Measurements from ENCODE around the gene ARMC9. TPM values are rescaled to one million over a fixed set of nuclear protein-coding genes. Genes with fewer than 3 reads are reported as not detected.

ARMC9 gene
- total and polyA plus RNA-seq, 2 donors (not counting 3 experiments of a cell fraction or from before 2014, with no cell fraction given) = 16.4 to 24.2 TPM

- Histone ChIP-seq H3K79me2 (ENCODE audit: control insufficient read depth, insufficient read depth, low read length) (no peaks in the 10 kb centered on the region), H3K4me2 (ENCODE audit: insufficient read depth, low read length) (no peak overlapping the region), H3K36me3 (ENCODE audit: control insufficient read depth in 2 of 2, extremely low read depth in 1 of 2, insufficient read depth in 2 of 2, low read length in 2 of 2) (peaks cover 0 to 3% of the 10 kb centered on the region in 2 experiments), H4K20me1 (replicated peaks; ENCODE audit: control insufficient read depth, extremely low read depth, insufficient read depth, low read length) (no peaks in the 10 kb centered on the region), H3K27ac (ENCODE audit: insufficient read depth, low read depth, low read length) (no peak overlapping the region), H3K4me1 (ENCODE audit: control insufficient read depth, extremely low read depth, insufficient read depth, low read length) (no peaks in the 10 kb centered on the region), H3K4me3 (replicated peaks in 1 of 3; ENCODE audit: insufficient read depth in 1 of 3, low read depth in 1 of 3, low read length in 3 of 3) (no peak overlapping the region), H3K9me1 (replicated peaks; ENCODE audit: control insufficient read depth, extremely low read depth, insufficient read depth, low read length) (no peaks in the 10 kb centered on the region), H3K27me3 (ENCODE audit: control insufficient read depth in 2 of 2, insufficient read depth in 2 of 2, low read length in 2 of 2) (no peaks in the 10 kb centered on the region), H3K9me3 (replicated peaks; ENCODE audit: control insufficient read depth, insufficient read depth, low read length) (no peaks in the 10 kb centered on the region), H3K9ac (replicated peaks; ENCODE audit: extremely low read depth, insufficient read depth, low read length) (no peak overlapping the region), H2AFZ (ENCODE audit: low read depth, low read length) (no peak overlapping the region)
- FAIRE-seq (no peak), DNase-seq (ENCODE audit: low read depth, low spot score) (no peak)
- TF ChIP-seq GATA2 (IDR thresholded peaks at IDR 0.05; ENCODE audit: insufficient read depth, insufficient read length, low read depth, low read length) (no peak), MYC (IDR thresholded peaks at IDR 0.05; ENCODE audit: low read depth, low read length) (no peak), EZH2 (IDR thresholded peaks at IDR 0.05; ENCODE audit: borderline replicate concordance, low read depth, low read length, severe bottlenecking) (no peak), POLR2A (IDR thresholded peaks at IDR 0.05; ENCODE audit: low read depth, low read length) (no peak)
- TF ChIP-seq, protein P1, sequence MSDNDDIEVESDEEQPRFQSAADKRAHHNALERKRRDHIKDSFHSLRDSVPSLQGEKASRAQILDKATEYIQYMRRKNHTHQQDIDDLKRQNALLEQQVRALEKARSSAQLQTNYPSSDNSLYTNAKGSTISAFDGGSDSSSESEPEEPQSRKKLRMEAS (IDR thresholded peaks at IDR 0.05; ENCODE audit: insufficient read depth, insufficient read length) = no peak
- no TSS peak for BruUV-seq (replicated peaks)
- dilution Hi-C loops (cut with MboI; ENCODE audit: extremely low pct_ligation_motif_present, low sequenced_read_pairs) = no loop called here
- intact Hi-C loops (cut with micrococcal nuclease) = no loop called here
- ChIA-PET CTCF (no interaction called here), POLR2A (no interaction called here)
These were observed 80.4 kb downstream of the ARMC9 start for GRCh38 chr2:231278868-231279267.

DNA sequence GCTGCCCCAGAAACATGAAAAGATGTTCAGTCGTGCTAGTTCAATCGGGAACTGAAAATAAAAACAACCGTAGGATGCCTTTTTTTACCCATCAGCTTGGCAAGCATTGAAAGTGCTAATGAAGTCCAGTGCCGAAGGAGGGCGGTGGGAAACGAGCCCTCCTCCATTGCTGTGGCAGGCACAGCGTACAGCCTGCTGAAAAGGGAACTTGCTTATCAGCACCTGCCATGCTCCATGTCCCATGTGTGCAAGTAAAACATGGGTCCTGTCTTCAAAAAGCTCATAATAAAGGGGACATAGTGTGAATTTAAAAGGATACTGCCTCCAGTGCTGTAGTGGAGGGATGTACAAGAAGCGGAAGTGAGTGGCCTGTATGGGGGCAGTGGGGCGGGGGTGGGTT is 82.4 kb downstream of the ARMC9 start:
- CTCF ChIA-PET = interaction anchor here (1.3 kb wide), 1 partner anchor 127 kb away, joined by 4 read pairs; no protein-coding TSS in a partner anchor
- peaks cover 0 to 3% of the 10 kb centered on the region in 2 experiments for H3K36me3 ChIP-seq (ENCODE audit: control insufficient read depth in 2 of 2, extremely low read depth in 1 of 2, insufficient read depth in 2 of 2, low read length in 2 of 2)
- BruUV-seq (replicated peaks) = no TSS peak

More for the DNA sequence above, 82.4 kb downstream of the ARMC9 start:
- H3K27ac ChIP-seq (ENCODE audit: insufficient read depth, low read depth, low read length) = no peak overlapping the region
- no peak overlapping the region for H3K4me3 ChIP-seq (replicated peaks in 1 of 3; ENCODE audit: insufficient read depth in 1 of 3, low read depth in 1 of 3, low read length in 3 of 3)
- dilution Hi-C loops (cut with MboI; ENCODE audit: extremely low pct_ligation_motif_present, low sequenced_read_pairs) = no loop called here
- POLR2A ChIA-PET = no interaction called here
- H3K79me2 ChIP-seq (ENCODE audit: control insufficient read depth, insufficient read depth, low read length) = no peaks in the 10 kb centered on the region
- intact Hi-C loops (cut with micrococcal nuclease) = no loop called here
- no peak overlapping the region for H3K9ac ChIP-seq (replicated peaks; ENCODE audit: extremely low read depth, insufficient read depth, low read length)
- no peaks in the 10 kb centered on the region for H4K20me1 ChIP-seq (replicated peaks; ENCODE audit: control insufficient read depth, extremely low read depth, insufficient read depth, low read length)
- H3K4me1 ChIP-seq (ENCODE audit: control insufficient read depth, extremely low read depth, insufficient read depth, low read length) = no peaks in the 10 kb centered on the region
- no peaks in the 10 kb centered on the region for H3K27me3 ChIP-seq (ENCODE audit: control insufficient read depth in 2 of 2, insufficient read depth in 2 of 2, low read length in 2 of 2)
- no peaks in the 10 kb centered on the region for H3K9me1 ChIP-seq (replicated peaks; ENCODE audit: control insufficient read depth, extremely low read depth, insufficient read depth, low read length)
- no peak overlapping the region for H2AFZ ChIP-seq (ENCODE audit: low read depth, low read length)
- FAIRE-seq (no peak), DNase-seq (ENCODE audit: low read depth, low spot score) (no peak)
- no peak overlapping the region for H3K4me2 ChIP-seq (ENCODE audit: insufficient read depth, low read length)
- no peak for TF ChIP-seq MYC (IDR thresholded peaks at IDR 0.05; ENCODE audit: low read depth, low read length)
- TF ChIP-seq, protein P1 (IDR thresholded peaks at IDR 0.05; ENCODE audit: insufficient read depth, insufficient read length) = no peak
- no peak for TF ChIP-seq POLR2AphosphoS5 (IDR thresholded peaks at IDR 0.05; ENCODE audit: insufficient read depth, low read depth, low read length)
- TF ChIP-seq GATA2 (IDR thresholded peaks at IDR 0.05; ENCODE audit: insufficient read depth, insufficient read length, low read depth, low read length) = no peak
- TF ChIP-seq POLR2A (IDR thresholded peaks at IDR 0.05; ENCODE audit: low read depth, low read length) = no peak
- TF ChIP-seq FOS (IDR thresholded peaks at IDR 0.05; ENCODE audit: borderline replicate concordance, insufficient read depth, low read length) = no peak
- TF ChIP-seq EZH2 (IDR thresholded peaks at IDR 0.05; ENCODE audit: borderline replicate concordance, low read depth, low read length, severe bottlenecking) = no peak
- no peak for TF ChIP-seq JUN (IDR thresholded peaks at IDR 0.05; ENCODE audit: borderline replicate concordance, insufficient read depth, insufficient read length, low read depth)
- TF ChIP-seq, protein P2, sequence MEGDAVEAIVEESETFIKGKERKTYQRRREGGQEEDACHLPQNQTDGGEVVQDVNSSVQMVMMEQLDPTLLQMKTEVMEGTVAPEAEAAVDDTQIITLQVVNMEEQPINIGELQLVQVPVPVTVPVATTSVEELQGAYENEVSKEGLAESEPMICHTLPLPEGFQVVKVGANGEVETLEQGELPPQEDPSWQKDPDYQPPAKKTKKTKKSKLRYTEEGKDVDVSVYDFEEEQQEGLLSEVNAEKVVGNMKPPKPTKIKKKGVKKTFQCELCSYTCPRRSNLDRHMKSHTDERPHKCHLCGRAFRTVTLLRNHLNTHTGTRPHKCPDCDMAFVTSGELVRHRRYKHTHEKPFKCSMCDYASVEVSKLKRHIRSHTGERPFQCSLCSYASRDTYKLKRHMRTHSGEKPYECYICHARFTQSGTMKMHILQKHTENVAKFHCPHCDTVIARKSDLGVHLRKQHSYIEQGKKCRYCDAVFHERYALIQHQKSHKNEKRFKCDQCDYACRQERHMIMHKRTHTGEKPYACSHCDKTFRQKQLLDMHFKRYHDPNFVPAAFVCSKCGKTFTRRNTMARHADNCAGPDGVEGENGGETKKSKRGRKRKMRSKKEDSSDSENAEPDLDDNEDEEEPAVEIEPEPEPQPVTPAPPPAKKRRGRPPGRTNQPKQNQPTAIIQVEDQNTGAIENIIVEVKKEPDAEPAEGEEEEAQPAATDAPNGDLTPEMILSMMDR (IDR thresholded peaks at IDR 0.05; ENCODE audit: extremely low read depth in 1 of 2, insufficient read depth in 1 of 2, low read depth in 1 of 2, low read length in 2 of 2) = no peak
- H3K9me3 ChIP-seq (replicated peaks; ENCODE audit: control insufficient read depth, insufficient read depth, low read length) = no peaks in the 10 kb centered on the region

Data from endothelial cell of umbilical vein (primary cell).